Mesendoderm (in vitro differentiated cells): ENCODE results near the gene ADAMTS14.

Source experiments
- DNase-seq: peaks from one replicate; pipeline ENCODE4 v3.0.0; 2013
- H2AK5ac ChIP-seq: 2 replicates; pipeline ENCODE4 v1.6.1; 2013; ENCODE audit warnings: low read length, inconsistent platforms
- H2BK120ac ChIP-seq: 2 replicates; pipeline ENCODE4 v1.6.1; 2013; ENCODE audit warnings: low read depth, mild to moderate bottlenecking, low read length, moderate library complexity, mixed read lengths
- H2BK15ac ChIP-seq: replicated peaks from 2 replicates; pipeline ENCODE4 v1.6.1; 2013; ENCODE audit warnings: low read depth, mild to moderate bottlenecking, moderate library complexity
- H2BK5ac ChIP-seq: 2 replicates; pipeline ENCODE4 v1.6.1; 2013; ENCODE audit warnings: low read length, inconsistent platforms
- H3K18ac ChIP-seq: 2 replicates; pipeline ENCODE4 v1.6.1; 2013; ENCODE audit warnings: mild to moderate bottlenecking, low read length, mixed read lengths
- H3K23ac ChIP-seq: one replicate; pipeline ENCODE4 v1.6.1; 2013; ENCODE audit warnings: low read length
- H3K27ac ChIP-seq: 2 replicates; pipeline ENCODE4 v1.5.1; 2013; ENCODE audit warnings: low read depth, mild to moderate bottlenecking, inconsistent platforms, low read length, moderate library complexity
- H3K27me3 ChIP-seq: 2 replicates; pipeline ENCODE4 v1.6.1; 2013; ENCODE audit warnings: low read length, control low read depth, mild to moderate bottlenecking, inconsistent platforms; ENCODE audit not compliant: insufficient read depth, poor library complexity
- H3K36me3 ChIP-seq: 2 replicates; pipeline ENCODE4 v1.6.1; 2013; ENCODE audit warnings: low read length, inconsistent platforms; ENCODE audit not compliant: control insufficient read depth, insufficient read depth
- H3K4ac ChIP-seq: one replicate; pipeline ENCODE4 v1.6.1; 2013; ENCODE audit warnings: low read depth, mild to moderate bottlenecking, low read length, moderate library complexity
- H3K4me1 ChIP-seq: 2 replicates; pipeline ENCODE4 v1.6.1; 2013; ENCODE audit warnings: low read depth, low read length, inconsistent platforms; ENCODE audit not compliant: control insufficient read depth
- H3K4me2 ChIP-seq: 2 replicates; pipeline ENCODE4 v1.6.1; 2013; ENCODE audit warnings: low read length
- H3K4me3 ChIP-seq: 2 replicates; pipeline ENCODE4 v1.5.1; 2013; ENCODE audit warnings: mild to moderate bottlenecking, low read length
- H3K56ac ChIP-seq: one replicate; pipeline ENCODE4 v1.6.1; 2013; ENCODE audit warnings: low read length
- H3K79me1 ChIP-seq: 2 replicates; pipeline ENCODE4 v1.6.1; 2013; ENCODE audit warnings: low read length, inconsistent platforms
- H3K79me2 ChIP-seq: 2 replicates; pipeline ENCODE4 v1.6.1; 2013; ENCODE audit warnings: mild to moderate bottlenecking, low read length; ENCODE audit not compliant: control insufficient read depth, insufficient read depth
- H3K9ac ChIP-seq: 2 replicates; pipeline ENCODE4 v1.6.1; 2013; ENCODE audit warnings: low read length, inconsistent platforms
- H4K5ac ChIP-seq: one replicate; pipeline ENCODE4 v1.6.1; 2013; ENCODE audit warnings: low read length
- H4K8ac ChIP-seq: one replicate; pipeline ENCODE4 v1.6.1; 2013; ENCODE audit warnings: low read depth, mild to moderate bottlenecking, control low read depth, low read length, moderate library complexity
- WGBS: extraction: QIAGEN DNeasy Blood & Tissue Kit; methylation state at CpG from one replicate; pipeline ENCODE4 v1.1.7; 2013; ENCODE audit warnings: low lambda C conversion rate, missing lambda C conversion rate; ENCODE audit not compliant: insufficient coverage; ENCODE audit errors: extremely low coverage; 5-methylcytosine and 5-hydroxymethylcytosine counted together

ADAMTS14 gene

GRCh38 chr10:70675496-70676161 lies 3.3 kb downstream of the ADAMTS14 start:
- Histone ChIP-seq H3K18ac (no peak overlapping the region), H3K4me3 (no peak overlapping the region), H3K56ac (no peak overlapping the region), H2BK120ac (no peak overlapping the region), H3K4me2 (no peak overlapping the region), H3K36me3 (no peaks in the 10 kb centered on the region), H3K23ac (no peak overlapping the region), H2BK15ac (no peak overlapping the region), H3K79me1 (no peaks in the 10 kb centered on the region), H2AK5ac (no peak overlapping the region), H2BK5ac (no peak overlapping the region), H3K27ac (no peak overlapping the region), H3K4ac (no peak overlapping the region), H3K9ac (no peak overlapping the region), H3K4me1 (no peaks in the 10 kb centered on the region), H4K8ac (no peak overlapping the region), H3K79me2 (no peaks in the 10 kb centered on the region), H3K27me3 (no peaks in the 10 kb centered on the region), H4K5ac (no peak overlapping the region)
- no peak for DNase-seq
- WGBS = no CpG with 5 or more reads among the region's 14 CpGs

DNA sequence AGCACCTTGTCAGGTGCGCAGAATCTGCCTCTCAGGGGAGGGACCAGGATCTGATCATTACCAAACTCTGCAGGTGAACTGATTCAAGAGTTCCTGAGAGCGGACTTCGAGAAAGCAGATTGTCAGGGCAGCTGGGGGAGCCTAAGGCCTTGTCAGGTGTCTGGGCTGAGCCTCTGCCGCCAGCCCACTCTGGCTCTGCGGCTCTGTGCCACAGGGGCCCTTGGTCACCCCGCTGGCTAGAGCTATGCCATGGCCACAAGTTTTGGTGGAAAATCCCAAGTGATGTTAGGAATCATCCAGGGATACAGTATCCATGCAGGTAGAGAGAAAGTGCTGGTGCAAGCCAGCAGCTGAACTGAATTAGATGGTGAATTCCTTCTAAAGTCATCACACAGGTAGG lies 4.2 kb downstream of the ADAMTS14 start:
- no peaks in the 10 kb centered on the region for H3K4me1 ChIP-seq
- H3K27ac ChIP-seq = no peak overlapping the region
- H3K23ac ChIP-seq = no peak overlapping the region
- H3K36me3 ChIP-seq = no peaks in the 10 kb centered on the region
- no peak overlapping the region for H3K4me3 ChIP-seq
- no peak overlapping the region for H4K8ac ChIP-seq
- H3K56ac ChIP-seq = no peak overlapping the region
- H3K79me2 ChIP-seq = no peaks in the 10 kb centered on the region
- H2AK5ac ChIP-seq = no peak overlapping the region
- no peak overlapping the region for H3K4ac ChIP-seq
- no peaks in the 10 kb centered on the region for H3K27me3 ChIP-seq
- H3K79me1 ChIP-seq = no peaks in the 10 kb centered on the region
- no CpG with 5 or more reads among the region's 6 CpGs for WGBS
- H4K5ac ChIP-seq = no peak overlapping the region
- DNase-seq = no peak
- H2BK15ac ChIP-seq = no peak overlapping the region
- no peak overlapping the region for H2BK120ac ChIP-seq
- no peak overlapping the region for H3K18ac ChIP-seq
- no peak overlapping the region for H2BK5ac ChIP-seq
- H3K4me2 ChIP-seq = no peak overlapping the region
- no peak overlapping the region for H3K9ac ChIP-seq

DNA sequence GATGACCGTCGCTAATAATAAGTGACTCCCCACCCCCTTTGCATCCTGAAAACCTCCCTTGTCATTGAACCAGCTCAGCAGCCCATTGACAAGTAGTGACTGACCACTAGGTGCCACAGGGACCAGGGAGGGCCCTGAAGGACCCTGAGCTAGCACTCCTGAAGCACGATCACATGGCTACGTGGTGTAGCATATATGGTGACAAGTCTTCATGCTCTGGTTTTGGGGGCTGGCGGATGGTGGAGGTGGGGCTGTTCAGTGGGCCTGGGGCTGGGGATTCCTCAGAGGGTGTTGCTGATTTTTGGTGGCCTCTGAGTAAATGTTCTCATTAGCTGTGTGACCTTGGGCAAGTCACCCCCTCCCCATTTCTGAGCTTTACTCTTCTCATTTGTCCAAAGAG lies 4.7 kb downstream of the ADAMTS14 start:
- no CpG with 5 or more reads among the region's 5 CpGs for WGBS

DNA sequence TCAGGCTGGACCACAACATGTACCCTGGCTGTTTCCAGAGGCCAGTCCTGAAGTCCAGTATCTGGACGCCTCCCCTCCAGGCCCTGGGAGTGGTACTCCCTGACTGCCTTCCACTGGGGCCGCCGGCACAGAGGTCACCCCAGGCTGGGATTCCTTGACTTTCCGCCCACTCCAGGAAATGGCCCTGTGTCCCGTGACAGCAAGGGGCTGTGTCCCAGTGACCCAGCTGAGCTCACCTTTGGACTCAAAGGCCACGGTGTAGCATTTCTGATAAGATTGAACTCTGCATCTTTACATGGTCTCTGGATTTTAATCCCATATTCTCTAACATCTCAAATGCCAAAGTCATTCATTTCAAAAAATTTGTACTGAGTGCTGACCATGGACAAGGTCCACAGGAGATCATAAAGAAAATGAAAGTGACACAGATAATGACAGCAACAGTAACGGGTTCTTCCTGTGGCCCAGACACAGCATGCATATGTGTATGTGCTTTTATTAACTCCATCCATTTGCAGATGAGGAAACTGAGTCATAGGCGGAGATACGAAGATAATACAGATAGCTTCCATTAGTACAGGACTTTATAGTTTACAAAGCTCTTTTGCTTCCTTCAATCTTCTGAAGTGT lies 5.4 kb downstream of the ADAMTS14 start:
- H3K56ac ChIP-seq = no peak overlapping the region
- no peak overlapping the region for H3K18ac ChIP-seq
- H3K27me3 ChIP-seq = no peaks in the 10 kb centered on the region
- H3K9ac ChIP-seq = no peak overlapping the region
- no peak overlapping the region for H3K4me2 ChIP-seq
- H4K8ac ChIP-seq = no peak overlapping the region
- no peak overlapping the region for H3K4me3 ChIP-seq
- H3K23ac ChIP-seq = no peak overlapping the region
- H3K79me1 ChIP-seq = no peaks in the 10 kb centered on the region
- no peak overlapping the region for H3K27ac ChIP-seq
- no peak overlapping the region for H2BK5ac ChIP-seq
- no peak overlapping the region for H4K5ac ChIP-seq
- H3K36me3 ChIP-seq = no peaks in the 10 kb centered on the region
- no CpG with 5 or more reads among the region's 9 CpGs for WGBS
- H2BK120ac ChIP-seq = no peak overlapping the region
- no peak overlapping the region for H2AK5ac ChIP-seq
- H2BK15ac ChIP-seq = no peak overlapping the region
- no peak overlapping the region for H3K4ac ChIP-seq
- DNase-seq = no peak
- no peaks in the 10 kb centered on the region for H3K79me2 ChIP-seq
- H3K4me1 ChIP-seq = no peaks in the 10 kb centered on the region

More for the DNA sequence above, 4.7 kb downstream of the ADAMTS14 start:
- Histone ChIP-seq H3K23ac (no peak overlapping the region), H3K9ac (no peak overlapping the region), H3K4ac (no peak overlapping the region), H3K18ac (no peak overlapping the region), H3K27ac (no peak overlapping the region), H3K4me2 (no peak overlapping the region), H2BK5ac (no peak overlapping the region), H4K5ac (no peak overlapping the region), H3K27me3 (no peaks in the 10 kb centered on the region), H3K4me3 (no peak overlapping the region), H4K8ac (no peak overlapping the region), H3K4me1 (no peaks in the 10 kb centered on the region), H3K56ac (no peak overlapping the region), H3K36me3 (no peaks in the 10 kb centered on the region), H2BK120ac (no peak overlapping the region), H3K79me2 (no peaks in the 10 kb centered on the region), H3K79me1 (no peaks in the 10 kb centered on the region), H2AK5ac (no peak overlapping the region), H2BK15ac (no peak overlapping the region)
- DNase-seq = no peak

GRCh38 chr10:70678250-70678635 lies 5.9 kb downstream of the ADAMTS14 start:
- Histone ChIP-seq H3K36me3 (no peaks in the 10 kb centered on the region), H3K27me3 (no peaks in the 10 kb centered on the region), H4K5ac (no peak overlapping the region), H2BK5ac (no peak overlapping the region), H2BK120ac (no peak overlapping the region), H2AK5ac (no peak overlapping the region), H3K4me3 (no peak overlapping the region), H3K18ac (no peak overlapping the region), H3K56ac (no peak overlapping the region), H3K23ac (no peak overlapping the region), H3K4me2 (no peak overlapping the region), H3K9ac (no peak overlapping the region), H3K79me2 (no peaks in the 10 kb centered on the region), H3K4me1 (no peaks in the 10 kb centered on the region), H2BK15ac (no peak overlapping the region), H3K79me1 (no peaks in the 10 kb centered on the region), H3K4ac (no peak overlapping the region), H4K8ac (no peak overlapping the region), H3K27ac (no peak overlapping the region)
- DNase-seq = no peak
- no CpG with 5 or more reads among the region's 3 CpGs for WGBS
